GM21526 (cell line): ENCODE data around the gene BCL7A.
"Not testable (repeated sequence)": the region's sequence is repeated elsewhere in the genome, so short reads cannot be mapped to it uniquely, and the experiment has no call there.

Source experiments
- ATAC-seq: cut with Tn5 transposase; IDR thresholded peaks from one replicate; pipeline ENCODE4 v1.9.1; 2021; ENCODE audit warnings: moderate library complexity; ENCODE audit not compliant: unreplicated experiment, low FRiP score

Gene BCL7A

GRCh38 chr12:122024132-122024785, 2.6 kb downstream of the BCL7A start:
- no peak for ATAC-seq

GRCh38 chr12:122026706-122027333, 5.1 kb downstream of the BCL7A start:
- ATAC-seq: no peak

GRCh38 chr12:122028165-122028904, 6.7 kb downstream of the BCL7A start:
- no peak for ATAC-seq

- ATAC-seq: no peak
These were observed 7.3 kb downstream of the BCL7A start for GRCh38 chr12:122028905-122029560.

- ATAC-seq: no peak
These were observed 8.1 kb downstream of the BCL7A start for GRCh38 chr12:122029620-122030423.

GRCh38 chr12:122030424-122031035, 8.8 kb downstream of the BCL7A start:
- ATAC-seq: no peak

- no peak for ATAC-seq
These were observed 9.9 kb downstream of the BCL7A start for GRCh38 chr12:122031342-122032216.

GRCh38 chr12:122032580-122032979, 10.9 kb downstream of the BCL7A start:
- no peak for ATAC-seq

GRCh38 chr12:122035292-122035691, 13.6 kb downstream of the BCL7A start:
- no peak for ATAC-seq

GRCh38 chr12:122036153-122036552, 14.5 kb downstream of the BCL7A start:
- no peak for ATAC-seq

GRCh38 chr12:122040579-122041386, 19.1 kb downstream of the BCL7A start:
- no peak for ATAC-seq

- not testable (repeated sequence) for ATAC-seq
These were observed 19.8 kb downstream of the BCL7A start for GRCh38 chr12:122041458-122041857.

GRCh38 chr12:122042910-122043309, 21.2 kb downstream of the BCL7A start:
- ATAC-seq: no peak

GRCh38 chr12:122043476-122043875, 21.8 kb downstream of the BCL7A start:
- ATAC-seq: no peak

GRCh38 chr12:122045262-122045661, 23.6 kb downstream of the BCL7A start:
- ATAC-seq: no peak

GRCh38 chr12:122046145-122046544, 24.5 kb downstream of the BCL7A start:
- no peak for ATAC-seq

GRCh38 chr12:122048151-122048550, 26.5 kb downstream of the BCL7A start:
- no peak for ATAC-seq

GRCh38 chr12:122049827-122050226, 28.1 kb downstream of the BCL7A start:
- no peak for ATAC-seq
